Measurements from ENCODE around the gene RABAC1.

DNA sequence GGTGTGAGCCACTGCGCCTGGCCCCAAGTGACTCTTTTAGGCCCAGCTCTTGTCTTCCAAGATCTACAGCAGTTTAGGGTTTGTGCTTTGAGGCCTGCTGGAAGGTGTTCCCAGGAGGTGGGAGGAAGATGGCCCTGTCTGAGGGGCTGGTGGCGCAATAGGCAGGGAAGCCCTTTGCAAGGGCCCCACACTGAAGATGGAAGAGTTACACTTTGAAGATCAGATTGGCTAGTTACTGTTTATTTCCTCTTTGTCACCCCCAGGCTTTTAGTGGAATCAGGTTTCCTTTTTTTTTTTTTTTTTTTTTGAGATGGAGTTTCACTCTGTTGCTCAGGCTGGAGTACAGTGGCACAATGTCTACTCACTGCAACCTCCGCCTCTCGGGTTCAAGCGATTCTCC lies 1.9 kb upstream of the RABAC1 start:
- TF ChIP-seq, protein P1, sequence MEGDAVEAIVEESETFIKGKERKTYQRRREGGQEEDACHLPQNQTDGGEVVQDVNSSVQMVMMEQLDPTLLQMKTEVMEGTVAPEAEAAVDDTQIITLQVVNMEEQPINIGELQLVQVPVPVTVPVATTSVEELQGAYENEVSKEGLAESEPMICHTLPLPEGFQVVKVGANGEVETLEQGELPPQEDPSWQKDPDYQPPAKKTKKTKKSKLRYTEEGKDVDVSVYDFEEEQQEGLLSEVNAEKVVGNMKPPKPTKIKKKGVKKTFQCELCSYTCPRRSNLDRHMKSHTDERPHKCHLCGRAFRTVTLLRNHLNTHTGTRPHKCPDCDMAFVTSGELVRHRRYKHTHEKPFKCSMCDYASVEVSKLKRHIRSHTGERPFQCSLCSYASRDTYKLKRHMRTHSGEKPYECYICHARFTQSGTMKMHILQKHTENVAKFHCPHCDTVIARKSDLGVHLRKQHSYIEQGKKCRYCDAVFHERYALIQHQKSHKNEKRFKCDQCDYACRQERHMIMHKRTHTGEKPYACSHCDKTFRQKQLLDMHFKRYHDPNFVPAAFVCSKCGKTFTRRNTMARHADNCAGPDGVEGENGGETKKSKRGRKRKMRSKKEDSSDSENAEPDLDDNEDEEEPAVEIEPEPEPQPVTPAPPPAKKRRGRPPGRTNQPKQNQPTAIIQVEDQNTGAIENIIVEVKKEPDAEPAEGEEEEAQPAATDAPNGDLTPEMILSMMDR (IDR thresholded peaks at IDR 0.05) = no peak
- TF ChIP-seq POLR2AphosphoS5 (IDR thresholded peaks at IDR 0.05) = no peak

All from transverse colon (tissue), 4 donors.